Mucosa of descending colon (tissue), 3 donors: ENCODE data around the gene CPE. TPM values are rescaled to one million over a fixed set of nuclear protein-coding genes. Genes with fewer than 3 reads are reported as not detected.

Experiments
- ATAC-seq: fragments of 200-7000 bp; cut with Tn5 transposase; one replicate; pipeline ENCODE4 v1.9.1; 2020; ENCODE audit warnings: mild to moderate bottlenecking, moderate library complexity
- DNase-seq, 3 donors: peaks; one replicate each; pipeline ENCODE4 v3.0.0-alpha.2; 2020
- H3K36me3 ChIP-seq: fragments of 200-600 bp; one replicate; pipeline ENCODE4 v1.8.0; 2021; ENCODE audit warnings: low read depth, mild to moderate bottlenecking
- H3K4me1 ChIP-seq: fragments of 200-600 bp; one replicate; pipeline ENCODE4 v1.8.0; 2021; ENCODE audit warnings: low read depth, mild to moderate bottlenecking
- H3K4me3 ChIP-seq: fragments of 200-600 bp; one replicate; pipeline ENCODE4 v1.8.0; 2021; ENCODE audit warnings: mild to moderate bottlenecking
- H3K9me3 ChIP-seq: fragments of 200-600 bp; one replicate; pipeline ENCODE4 v1.8.0; 2021; ENCODE audit warnings: mild to moderate bottlenecking
- CTCF ChIP-seq: fragments of 200-600 bp; IDR thresholded peaks from one replicate; pipeline ENCODE4 v1.8.0; 2022; ENCODE audit warnings: antibody characterized with exemption, mild to moderate bottlenecking
- intact Hi-C, 2 donors: fragments of 100-400 bp; cut with DNase I in 1 of 2; cut with micrococcal nuclease in 1 of 2; formaldehyde crosslinking; loops; one replicate each; pipeline versions ENCODE4 v1.11.0 to v1.11.1; 2022; cut with DNase I, micrococcal nuclease
- total RNA-seq, 3 donors: library from RNA; stranded (reverse); fragmentation: NEBNext Ultra II Directional in 2 of 3; extraction: Animal tissue kit (Norgen Biotek cat#: 25700) in 2 of 3; gene quantifications; one replicate each; pipeline versions ENCODE4 v1.2.1 to v1.2.4, GENCODE V29; 2021 to 2023
- donor health status: DM: no; HTN: no; CAD: no; lungs with moderate emphysema.
- donor health status: DM: no; HTN: no; CAD: no.
- donor health status: DM: no; HTN: yes; CAD: no.

Gene CPE
- total RNA-seq, 3 donors from 2014 or later, result 26.3 to 39.9 (median 33.9) TPM

GRCh38 chr4:165379678-165380064 lies 863 bp downstream of the CPE start:
- Histone ChIP-seq H3K4me3 (no peak overlapping the region), H3K9me3 (no peaks in the 10 kb centered on the region), H3K36me3 (no peaks in the 10 kb centered on the region), H3K4me1 (no peaks in the 10 kb centered on the region)
- DNase-seq (peak in 1 of 3 donors; percentile 4), ATAC-seq (no peak)
- no peak for TF ChIP-seq CTCF
- intact Hi-C loops, result no loop called here

GRCh38 chr4:165380805-165381204 lies 2.0 kb downstream of the CPE start:
- ATAC-seq (no peak), DNase-seq (no peak)
- no peak for TF ChIP-seq CTCF
- Histone ChIP-seq H3K4me3 (no peak overlapping the region), H3K36me3 (no peaks in the 10 kb centered on the region), H3K4me1 (no peaks in the 10 kb centered on the region), H3K9me3 (no peaks in the 10 kb centered on the region)
- intact Hi-C loops, result no loop called here

GRCh38 chr4:165381821-165382373 lies 3.1 kb downstream of the CPE start:
- intact Hi-C loops, result no loop called here
- ATAC-seq (no peak), DNase-seq (no peak)
- H3K36me3 ChIP-seq, result no peaks in the 10 kb centered on the region
- H3K4me1 ChIP-seq, result no peaks in the 10 kb centered on the region
- no peak overlapping the region for H3K4me3 ChIP-seq
- H3K9me3 ChIP-seq, result no peaks in the 10 kb centered on the region
- no peak for TF ChIP-seq CTCF

- no peak for DNase-seq
- no peaks in the 10 kb centered on the region for H3K4me1 ChIP-seq
- TF ChIP-seq CTCF, result no peak
- H3K36me3 ChIP-seq, result no peaks in the 10 kb centered on the region
- intact Hi-C loops, result no loop called here
- no peak overlapping the region for H3K4me3 ChIP-seq
- ATAC-seq, result no peak
- H3K9me3 ChIP-seq, result no peaks in the 10 kb centered on the region
Measured at GRCh38 chr4:165382640-165383039, 3.8 kb downstream of the CPE start.

- DNase-seq (no peak), ATAC-seq (no peak)
- TF ChIP-seq CTCF, result no peak
- Histone ChIP-seq H3K9me3 (no peaks in the 10 kb centered on the region), H3K4me3 (no peak overlapping the region), H3K4me1 (no peaks in the 10 kb centered on the region), H3K36me3 (no peaks in the 10 kb centered on the region)
- intact Hi-C loops, result no loop called here
Measured at GRCh38 chr4:165383591-165384073, 4.8 kb downstream of the CPE start.

- no peak for ATAC-seq
Measured at GRCh38 chr4:165384186-165384585, 5.4 kb downstream of the CPE start.

More at GRCh38 chr4:165384186-165384585, 5.4 kb downstream of the CPE start:
- H3K36me3 ChIP-seq, result no peaks in the 10 kb centered on the region
- no peak overlapping the region for H3K4me3 ChIP-seq
- no peak for TF ChIP-seq CTCF
- DNase-seq, result no peak
- no peaks in the 10 kb centered on the region for H3K4me1 ChIP-seq
- intact Hi-C loops, result no loop called here
- no peaks in the 10 kb centered on the region for H3K9me3 ChIP-seq
